ENCODE results near the gene FMN2. TPM values are rescaled to one million over a fixed set of nuclear protein-coding genes. Genes with fewer than 3 reads are reported as not detected.

FMN2 gene
- total RNA-seq, 1 donor from 2014 or later, result 3.5 TPM

DNA sequence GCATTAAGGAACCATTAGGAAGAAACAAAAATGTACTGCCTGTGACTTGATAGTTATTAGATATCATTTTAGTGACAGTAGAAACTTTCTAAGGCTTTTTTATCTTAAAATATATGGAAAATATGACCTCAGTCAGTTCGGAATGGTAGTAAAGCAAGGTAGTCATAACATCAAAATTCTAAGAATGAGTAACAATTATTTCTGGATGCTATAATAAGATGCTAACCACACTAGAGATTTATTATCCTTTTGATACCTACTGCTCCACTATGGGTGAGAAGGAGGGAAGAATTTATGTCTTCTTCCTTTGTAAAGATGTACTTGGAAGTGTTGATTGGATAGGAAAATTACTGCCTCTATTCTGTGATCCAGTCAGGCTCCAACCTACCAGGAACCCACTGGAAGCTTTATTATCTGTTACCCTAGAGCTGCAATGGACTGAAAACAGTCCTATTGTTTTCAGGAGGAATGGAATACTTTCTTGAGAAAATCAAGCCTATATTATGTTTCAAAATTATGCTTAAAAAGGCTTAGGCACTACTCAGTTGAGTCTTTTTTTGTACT is 8.8 kb downstream of the FMN2 start:
- H3K4me1 Mint-ChIP-seq (ENCODE audit: low read depth), result peaks cover 21% of the 10 kb centered on the region
- no peak for DNase-seq (ENCODE audit: low spot score)
- no peak overlapping the region for H3K4me3 Mint-ChIP-seq (ENCODE audit: unreplicated experiment)
- H3K9me3 Mint-ChIP-seq (ENCODE audit: low read depth), result no peaks in the 10 kb centered on the region
- no peaks in the 10 kb centered on the region for H3K27me3 Mint-ChIP-seq (ENCODE audit: low read depth)
- H3K36me3 Mint-ChIP-seq (ENCODE audit: low read depth), result no peaks in the 10 kb centered on the region
- no peak for TF ChIP-seq CTCF (IDR thresholded peaks at IDR 0.05)
- peak overlapping the region; percentile 24 for H3K27ac Mint-ChIP-seq (ENCODE audit: unreplicated experiment)

- Mint-ChIP-seq H3K4me3 (ENCODE audit: unreplicated experiment) (no peak overlapping the region), H3K36me3 (ENCODE audit: low read depth) (no peaks in the 10 kb centered on the region), H3K9me3 (ENCODE audit: low read depth) (no peaks in the 10 kb centered on the region), H3K4me1 (ENCODE audit: low read depth) (peaks cover 15% of the 10 kb centered on the region), H3K27ac (ENCODE audit: unreplicated experiment) (no peak overlapping the region), H3K27me3 (ENCODE audit: low read depth) (no peaks in the 10 kb centered on the region)
- TF ChIP-seq CTCF (IDR thresholded peaks at IDR 0.05), result no peak
- DNase-seq (ENCODE audit: low spot score), result no peak
These were observed 9.6 kb downstream of the FMN2 start for GRCh38 chr1:240101306-240101705.

DNA sequence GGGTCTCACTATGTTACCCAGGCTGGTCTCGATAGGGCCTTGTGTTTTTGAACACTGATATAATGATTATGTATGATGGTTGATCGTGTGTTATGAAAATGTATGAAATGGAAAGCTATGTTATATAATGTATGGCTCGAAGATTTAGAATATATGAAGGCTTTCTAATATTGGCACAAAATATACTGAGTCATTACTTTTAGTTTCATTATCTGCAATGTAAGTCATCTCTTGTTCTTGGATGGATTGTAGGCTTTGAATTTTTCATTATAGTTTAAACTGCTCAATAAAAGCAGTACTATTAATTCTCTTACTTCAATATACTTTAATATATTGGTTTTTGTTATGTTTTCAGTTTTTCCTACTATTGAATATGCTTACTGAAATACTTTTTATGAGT is 10.1 kb downstream of the FMN2 start:
- no peak overlapping the region for H3K27ac Mint-ChIP-seq (ENCODE audit: unreplicated experiment)
- no peaks in the 10 kb centered on the region for H3K27me3 Mint-ChIP-seq (ENCODE audit: low read depth)
- H3K4me1 Mint-ChIP-seq (ENCODE audit: low read depth), result peaks cover 15% of the 10 kb centered on the region
- no peaks in the 10 kb centered on the region for H3K36me3 Mint-ChIP-seq (ENCODE audit: low read depth)
- DNase-seq (ENCODE audit: low spot score), result no peak
- H3K9me3 Mint-ChIP-seq (ENCODE audit: low read depth), result no peaks in the 10 kb centered on the region
- TF ChIP-seq CTCF (IDR thresholded peaks at IDR 0.05), result no peak
- H3K4me3 Mint-ChIP-seq (ENCODE audit: unreplicated experiment), result no peak overlapping the region

- no peak for TF ChIP-seq CTCF (IDR thresholded peaks at IDR 0.05)
- no peaks in the 10 kb centered on the region for H3K36me3 Mint-ChIP-seq (ENCODE audit: low read depth)
- no peak for DNase-seq (ENCODE audit: low spot score)
- no peak overlapping the region for H3K27ac Mint-ChIP-seq (ENCODE audit: unreplicated experiment)
- peaks cover 16% of the 10 kb centered on the region for H3K4me1 Mint-ChIP-seq (ENCODE audit: low read depth)
- H3K27me3 Mint-ChIP-seq (ENCODE audit: low read depth), result no peaks in the 10 kb centered on the region
- H3K9me3 Mint-ChIP-seq (ENCODE audit: low read depth), result no peaks in the 10 kb centered on the region
- no peak overlapping the region for H3K4me3 Mint-ChIP-seq (ENCODE audit: unreplicated experiment)
These were observed 13.0 kb downstream of the FMN2 start for GRCh38 chr1:240104672-240105071.

DNA sequence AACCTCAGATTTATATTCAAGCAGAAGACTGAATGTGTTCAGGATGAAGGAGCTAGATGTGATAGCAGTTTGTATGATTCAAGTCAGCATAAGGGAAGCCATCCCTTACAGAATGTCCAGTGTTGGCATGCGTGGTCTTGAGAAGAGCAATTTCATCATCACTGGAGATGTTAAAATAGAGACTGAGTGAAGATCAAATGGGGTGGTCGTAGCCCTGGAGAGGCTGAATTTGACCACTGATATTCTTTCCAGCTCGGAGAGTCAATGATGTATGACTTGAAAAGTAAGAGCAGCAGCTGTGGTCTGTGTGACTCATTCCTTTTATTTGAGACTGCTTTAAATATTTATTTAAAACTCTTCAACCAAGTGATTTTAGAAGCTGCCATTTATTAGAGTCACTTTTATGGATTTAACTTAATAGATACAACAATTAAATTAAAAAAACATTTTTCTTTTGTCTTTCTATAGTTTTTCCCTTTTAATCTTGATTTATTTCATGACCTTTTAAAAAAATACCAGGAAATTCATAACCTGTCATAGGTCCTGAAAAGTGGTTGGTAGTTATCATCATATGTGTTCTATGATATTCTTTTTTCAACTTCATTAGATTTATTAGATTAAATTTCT is 15.5 kb downstream of the FMN2 start:
- no peak for DNase-seq (ENCODE audit: low spot score)

More for the DNA sequence above, 15.5 kb downstream of the FMN2 start:
- Mint-ChIP-seq H3K27me3 (ENCODE audit: low read depth) (no peaks in the 10 kb centered on the region), H3K27ac (ENCODE audit: unreplicated experiment) (no peak overlapping the region), H3K4me3 (ENCODE audit: unreplicated experiment) (no peak overlapping the region), H3K4me1 (ENCODE audit: low read depth) (peaks cover 12% of the 10 kb centered on the region), H3K9me3 (ENCODE audit: low read depth) (no peaks in the 10 kb centered on the region), H3K36me3 (ENCODE audit: low read depth) (no peaks in the 10 kb centered on the region)
- no peak for TF ChIP-seq CTCF (IDR thresholded peaks at IDR 0.05)
